Keratinocyte (primary cell): ENCODE measurements around the gene L3MBTL3. TPM values are rescaled to one million over a fixed set of nuclear protein-coding genes. Genes with fewer than 3 reads are reported as not detected.

Experiments used
- DNase-seq: peaks from one replicate; pipeline ENCODE4 v3.0.0-alpha.2; 2011; ENCODE audit warnings: low read depth, missing footprints, low spot score
- FAIRE-seq: peaks from 2 replicates; lab custom pipeline; 2011; peaks lifted over from hg19 to GRCh38; lab: Jason Lieb, UNC
- H2AFZ ChIP-seq: 2 replicates; pipeline ENCODE4 v1.6.0; 2012; ENCODE audit warnings: low read length, control low read depth, inconsistent platforms; ENCODE audit not compliant: control insufficient read depth
- H3K27ac ChIP-seq: 2 replicates; pipeline ENCODE4 v1.5.1; 2011; ENCODE audit warnings: low read length; ENCODE audit not compliant: control insufficient read depth, insufficient read depth
- H3K27me3 ChIP-seq: 3 replicates; pipeline ENCODE4 v1.6.0; 2011; ENCODE audit warnings: low read length; ENCODE audit not compliant: control insufficient read depth, insufficient read depth; ENCODE audit errors: extremely low read depth
- H3K36me3 ChIP-seq, 2 experiments: 2 replicates in 1 of 2; 3 replicates in 1 of 2; pipeline ENCODE4 v1.5.1; 2011; ENCODE audit warnings: low read length in 2 of 2, mild to moderate bottlenecking in 1 of 2; ENCODE audit not compliant: control insufficient read depth in 2 of 2, insufficient read depth in 2 of 2; ENCODE audit errors: extremely low read depth in 1 of 2
- H3K4me1 ChIP-seq: 3 replicates; pipeline ENCODE4 v1.5.1; 2011; ENCODE audit warnings: low read length; ENCODE audit not compliant: control insufficient read depth, insufficient read depth; ENCODE audit errors: extremely low read depth
- H3K4me2 ChIP-seq: 3 replicates; pipeline ENCODE4 v1.6.0; 2011; ENCODE audit warnings: low read depth, low read length; ENCODE audit not compliant: control insufficient read depth, insufficient read depth; ENCODE audit errors: extremely low read depth
- H3K4me3 ChIP-seq, 3 experiments: fragments of 200-600 bp in 1 of 3; sonication (generic) in 1 of 3; 2 replicates in 2 of 3; 3 replicates in 1 of 3; pipeline ENCODE4 v1.5.1; 2011 to 2016; ENCODE audit warnings: low read length in 3 of 3, mild to moderate bottlenecking in 3 of 3, control low read depth in 2 of 3, inconsistent platforms in 1 of 3, low read depth in 1 of 3, mixed read lengths in 1 of 3, mixed run types in 1 of 3, moderate library complexity in 1 of 3; ENCODE audit not compliant: control insufficient read depth in 2 of 3, insufficient read depth in 2 of 3; ENCODE audit errors: extremely low read depth in 1 of 3
- H3K79me2 ChIP-seq: 2 replicates; pipeline ENCODE4 v1.6.0; 2012; ENCODE audit warnings: low read length; ENCODE audit not compliant: control insufficient read depth, insufficient read depth
- H3K9ac ChIP-seq: 3 replicates; pipeline ENCODE4 v1.6.0; 2011; ENCODE audit warnings: low read length; ENCODE audit not compliant: control insufficient read depth, insufficient read depth; ENCODE audit errors: extremely low read depth
- H3K9me1 ChIP-seq: 3 replicates; pipeline ENCODE4 v1.6.0; 2011; ENCODE audit warnings: low read length; ENCODE audit not compliant: control insufficient read depth, insufficient read depth; ENCODE audit errors: extremely low read depth
- H3K9me3 ChIP-seq: 2 replicates; pipeline ENCODE4 v1.5.1; 2012; ENCODE audit warnings: low read depth, low read length; ENCODE audit not compliant: control insufficient read depth
- H4K20me1 ChIP-seq: 3 replicates; pipeline ENCODE4 v1.6.0; 2011; ENCODE audit warnings: low read length; ENCODE audit not compliant: control insufficient read depth, insufficient read depth; ENCODE audit errors: extremely low read depth
- EZH2 ChIP-seq: IDR thresholded peaks from one replicate; pipeline ENCODE4 v1.6.1; 2012; ENCODE audit warnings: inconsistent platforms, mild to moderate bottlenecking, low read length, moderate library complexity
- dilution Hi-C: fragments of 300-500 bp; cut with MboI; formaldehyde crosslinking; loops from one replicate; pipeline ENCODE4 v1.7.0; 2020; ENCODE audit warnings: low sequenced_read_pairs; ENCODE audit not compliant: extremely low pct_ligation_motif_present
- polyA plus RNA-seq, 5 experiments: library from polyadenylated mRNA; depleted of rRNA in 3 of 5; stranded (reverse) in 3 of 5; stranded (forward) in 1 of 5; unstranded in 1 of 5; fragments of >200 nt; gene quantifications; 1 replicate in 1 of 5; 2 replicates in 3 of 5; 3 replicates in 1 of 5; pipeline versions ENCODE4 v1.2.1 to v1.2.3, GENCODE V29; 2011 to 2012; ENCODE audit warnings: missing spikeins in 2 of 5, low read depth in 1 of 5, low replicate concordance in 1 of 5
- TF ChIP-seq, protein P1 (sequence below), 3 experiments: IDR thresholded peaks in 1 of 3; conservative IDR thresholded peaks in 1 of 3; optimal IDR thresholded peaks in 1 of 3; 2 replicates in 2 of 3; 3 replicates in 1 of 3; pipeline versions ENCODE3 to v1.5.1; 2011; ENCODE audit warnings: low read length in 3 of 3, mild to moderate bottlenecking in 3 of 3, moderate library complexity in 2 of 3, control low read depth in 1 of 3, inconsistent platforms in 1 of 3; ENCODE audit not compliant: insufficient read depth in 2 of 3; ENCODE audit errors: extremely low read depth in 1 of 3

Gene L3MBTL3
- polyA plus RNA-seq, 1 donor (not counting 4 experiments of a cell fraction or from before 2014, with no cell fraction given) = 16.6 TPM

DNA sequence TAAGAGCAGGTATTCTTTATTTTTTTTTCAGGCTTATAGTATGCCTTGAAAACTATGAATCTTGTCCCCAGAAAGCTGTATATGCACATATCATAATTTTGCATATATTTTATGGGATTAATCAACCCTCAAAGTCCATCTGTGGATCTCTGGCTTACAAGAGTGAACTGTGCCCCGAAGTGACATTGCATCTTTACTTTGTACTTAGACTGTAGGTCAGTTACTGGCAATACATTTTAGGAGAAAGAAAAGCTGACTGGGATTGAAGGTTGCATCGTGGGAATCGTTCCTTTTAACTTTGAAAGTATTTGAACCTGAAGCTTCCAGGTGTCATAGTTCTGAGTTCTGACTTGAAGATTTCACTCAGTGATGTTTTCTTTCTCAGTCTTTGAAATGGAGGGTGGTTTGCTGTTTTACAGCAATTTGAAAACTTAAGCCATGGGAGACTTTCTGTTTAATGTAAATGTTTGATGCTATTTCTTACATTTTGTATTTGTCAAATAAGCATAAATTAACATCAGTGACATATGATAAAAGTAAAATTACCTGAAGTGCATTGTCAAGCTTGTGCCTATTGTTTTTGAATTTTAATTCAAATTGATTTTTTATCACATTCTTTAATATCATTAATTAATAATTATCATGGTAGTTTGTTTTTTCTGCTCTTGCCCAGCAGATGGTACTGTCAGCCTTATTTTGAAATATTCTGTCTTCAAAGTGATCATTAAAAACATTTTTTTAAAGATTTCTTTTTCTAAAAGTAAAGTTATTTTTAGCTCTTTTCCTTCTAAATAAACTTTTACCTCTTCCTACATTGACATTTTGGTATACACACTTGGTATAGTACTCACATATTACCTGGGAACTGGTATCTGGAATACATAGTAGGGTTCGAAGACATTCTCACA, 29.0 kb downstream of the L3MBTL3 start:
- dilution Hi-C loops = no loop called here
- Histone ChIP-seq H3K9ac (no peak overlapping the region), H2AFZ (no peak overlapping the region), H4K20me1 (no peaks in the 10 kb centered on the region), H3K9me1 (no peaks in the 10 kb centered on the region), H3K4me2 (no peak overlapping the region), H3K79me2 (peaks cover 1% of the 10 kb centered on the region), H3K9me3 (no peaks in the 10 kb centered on the region), H3K4me3 (no peak overlapping the region), H3K36me3 (peaks cover 3 to 12% of the 10 kb centered on the region in 2 experiments), H3K27ac (no peak overlapping the region), H3K4me1 (no peaks in the 10 kb centered on the region), H3K27me3 (no peaks in the 10 kb centered on the region)
- TF ChIP-seq, protein P1, sequence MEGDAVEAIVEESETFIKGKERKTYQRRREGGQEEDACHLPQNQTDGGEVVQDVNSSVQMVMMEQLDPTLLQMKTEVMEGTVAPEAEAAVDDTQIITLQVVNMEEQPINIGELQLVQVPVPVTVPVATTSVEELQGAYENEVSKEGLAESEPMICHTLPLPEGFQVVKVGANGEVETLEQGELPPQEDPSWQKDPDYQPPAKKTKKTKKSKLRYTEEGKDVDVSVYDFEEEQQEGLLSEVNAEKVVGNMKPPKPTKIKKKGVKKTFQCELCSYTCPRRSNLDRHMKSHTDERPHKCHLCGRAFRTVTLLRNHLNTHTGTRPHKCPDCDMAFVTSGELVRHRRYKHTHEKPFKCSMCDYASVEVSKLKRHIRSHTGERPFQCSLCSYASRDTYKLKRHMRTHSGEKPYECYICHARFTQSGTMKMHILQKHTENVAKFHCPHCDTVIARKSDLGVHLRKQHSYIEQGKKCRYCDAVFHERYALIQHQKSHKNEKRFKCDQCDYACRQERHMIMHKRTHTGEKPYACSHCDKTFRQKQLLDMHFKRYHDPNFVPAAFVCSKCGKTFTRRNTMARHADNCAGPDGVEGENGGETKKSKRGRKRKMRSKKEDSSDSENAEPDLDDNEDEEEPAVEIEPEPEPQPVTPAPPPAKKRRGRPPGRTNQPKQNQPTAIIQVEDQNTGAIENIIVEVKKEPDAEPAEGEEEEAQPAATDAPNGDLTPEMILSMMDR (optimal IDR thresholded peaks at IDR 0.05 in 1 of 3, IDR thresholded peaks at IDR 0.05 in 1 of 3, conservative IDR thresholded peaks at IDR 0.05 in 1 of 3; ENCODE audit: extremely low read depth in 1 of 3, insufficient read depth in 2 of 3, low read length in 3 of 3) = no peak
- no peak for TF ChIP-seq EZH2
- DNase-seq (no peak), FAIRE-seq (no peak)

DNA sequence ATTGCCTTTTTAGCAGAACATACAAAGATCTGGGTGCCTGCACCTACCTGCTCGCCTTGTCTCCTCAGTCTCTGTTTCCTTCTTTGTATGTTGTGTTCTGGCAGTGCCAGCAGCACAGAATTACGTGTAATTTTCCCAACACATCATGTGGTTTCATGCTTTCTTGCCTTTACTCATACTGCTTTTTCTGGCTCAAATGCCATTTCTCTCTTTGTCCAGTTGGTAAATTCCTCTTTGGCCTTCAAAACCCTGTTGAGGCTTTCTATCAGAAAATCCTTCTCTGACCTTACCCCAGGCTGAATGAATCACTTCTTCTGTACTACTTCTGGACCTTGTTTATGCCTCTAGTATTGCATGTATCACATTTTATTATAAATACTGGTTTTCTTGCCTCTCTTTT, 31.8 kb downstream of the L3MBTL3 start:
- no peak overlapping the region for H3K4me3 ChIP-seq
- dilution Hi-C loops = no loop called here
- TF ChIP-seq, protein P1 (optimal IDR thresholded peaks at IDR 0.05 in 1 of 3, IDR thresholded peaks at IDR 0.05 in 1 of 3, conservative IDR thresholded peaks at IDR 0.05 in 1 of 3; ENCODE audit: extremely low read depth in 1 of 3, insufficient read depth in 2 of 3, low read length in 3 of 3) = no peak
- no peak for TF ChIP-seq EZH2
- DNase-seq (no peak), FAIRE-seq (no peak)
- no peaks in the 10 kb centered on the region for H3K4me1 ChIP-seq
- no peak overlapping the region for H3K27ac ChIP-seq
- peaks cover 6 to 8% of the 10 kb centered on the region in 2 experiments for H3K36me3 ChIP-seq
- no peaks in the 10 kb centered on the region for H3K9me1 ChIP-seq
- H3K79me2 ChIP-seq = no peaks in the 10 kb centered on the region
- H2AFZ ChIP-seq = no peak overlapping the region
- H3K9me3 ChIP-seq = no peaks in the 10 kb centered on the region
- H4K20me1 ChIP-seq = no peaks in the 10 kb centered on the region
- no peaks in the 10 kb centered on the region for H3K27me3 ChIP-seq
- H3K9ac ChIP-seq = no peak overlapping the region
- no peak overlapping the region for H3K4me2 ChIP-seq
